NCI-H1436 (cell line): Measurements from ENCODE around the gene MCTS1.
A peak's percentile ranks its signal among the peaks of the same experiment; 100 is the strongest.
"Not testable (repeated sequence)": the region's sequence is repeated elsewhere in the genome, so short reads cannot be mapped to it uniquely, and the experiment has no call there.

Source experiments
- DNase-seq: peaks from one replicate; lab custom pipeline; 2025; lab: John Stamatoyannopoulos, UW

Gene MCTS1, protein sequence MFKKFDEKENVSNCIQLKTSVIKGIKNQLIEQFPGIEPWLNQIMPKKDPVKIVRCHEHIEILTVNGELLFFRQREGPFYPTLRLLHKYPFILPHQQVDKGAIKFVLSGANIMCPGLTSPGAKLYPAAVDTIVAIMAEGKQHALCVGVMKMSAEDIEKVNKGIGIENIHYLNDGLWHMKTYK

GRCh38 chrX:120603707-120604360, at the start of gene MCTS1:
Gene MCTS1 (plus strand): TSS chrX:120604101. CDS start chrX:120604237, 136 bp downstream.
- peak; percentile 96 for DNase-seq

DNA sequence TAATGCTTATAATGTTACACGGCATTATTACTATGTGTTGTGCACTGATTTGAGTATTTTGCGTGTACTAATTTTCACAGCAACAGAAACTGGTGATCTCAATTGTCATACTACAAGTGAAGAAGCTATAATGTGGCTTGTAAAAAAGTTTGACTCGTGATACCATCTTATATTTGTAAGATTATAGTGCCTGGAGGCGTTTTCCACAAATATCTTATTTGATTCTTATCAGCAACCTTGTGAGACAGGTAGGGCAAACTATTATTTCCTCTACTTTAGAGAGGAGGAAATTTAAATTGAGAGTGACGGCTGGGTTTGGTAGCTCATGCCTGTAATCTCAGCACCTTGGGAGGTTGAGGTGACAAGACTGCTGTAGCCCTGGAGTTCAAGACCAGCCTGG, 47.6 kb upstream of the MCTS1 start:
- no peak for DNase-seq

GRCh38 chrX:120559804-120560203, 44.1 kb upstream of the MCTS1 start:
- DNase-seq = peak; percentile 1

- no peak for DNase-seq
Observed at GRCh38 chrX:120560405-120560841, 43.5 kb upstream of the MCTS1 start.

GRCh38 chrX:120560842-120561633, 42.9 kb upstream of the MCTS1 start, which contains the start of gene CUL4B:
Gene CUL4B (minus strand): TSS chrX:120560962. CDS start chrX:120560638, 324 bp downstream.
- peak; percentile 96 for DNase-seq

- no peak for DNase-seq
Observed at GRCh38 chrX:120561634-120562568, 42.0 kb upstream of the MCTS1 start.

GRCh38 chrX:120562569-120562926, 41.4 kb upstream of the MCTS1 start:
- no peak for DNase-seq

GRCh38 chrX:120564925-120565324, 39.0 kb upstream of the MCTS1 start:
- DNase-seq = no peak

- no peak for DNase-seq
Observed at GRCh38 chrX:120566817-120567216, 37.1 kb upstream of the MCTS1 start.

DNA sequence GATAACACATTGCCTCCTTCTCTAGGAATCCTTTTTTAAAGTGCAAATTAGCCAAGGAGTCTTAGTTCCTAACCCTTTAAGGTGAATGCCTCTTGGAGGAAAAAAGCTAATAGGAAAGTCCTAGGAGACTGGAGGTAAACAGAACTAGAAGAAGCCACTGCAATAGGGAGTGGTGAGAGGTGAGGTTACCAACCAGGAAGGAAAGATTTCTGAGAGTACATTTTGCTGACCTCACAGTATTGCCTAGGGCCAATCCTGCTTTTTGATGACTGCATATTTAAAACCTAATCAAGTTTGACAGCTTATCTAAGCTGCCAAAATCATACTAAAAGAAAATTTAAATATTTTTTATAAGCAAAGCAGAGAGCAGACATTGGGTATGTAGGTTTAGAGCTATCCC, 35.9 kb upstream of the MCTS1 start:
- no peak for DNase-seq

DNA sequence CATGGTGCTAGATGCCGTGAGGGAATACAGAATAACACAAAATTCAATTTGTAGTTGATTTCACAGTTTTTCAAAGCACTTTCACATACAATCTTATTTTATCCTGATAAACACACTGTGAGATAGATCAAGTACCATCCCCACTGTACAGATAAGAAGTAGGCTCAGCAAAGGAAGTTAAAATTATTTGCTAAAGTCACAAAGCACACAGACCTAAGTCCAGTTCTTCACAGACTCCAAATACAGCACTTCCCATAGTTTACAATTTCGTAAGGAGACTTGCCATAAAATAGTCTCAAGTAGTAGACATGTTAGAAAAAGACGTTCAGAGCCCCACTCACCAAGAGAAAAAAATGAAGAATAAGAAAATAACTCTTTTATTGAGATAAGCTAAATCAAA, 35.3 kb upstream of the MCTS1 start:
- DNase-seq = no peak

- no peak for DNase-seq
Observed at GRCh38 chrX:120570011-120570600, 33.8 kb upstream of the MCTS1 start.

DNA sequence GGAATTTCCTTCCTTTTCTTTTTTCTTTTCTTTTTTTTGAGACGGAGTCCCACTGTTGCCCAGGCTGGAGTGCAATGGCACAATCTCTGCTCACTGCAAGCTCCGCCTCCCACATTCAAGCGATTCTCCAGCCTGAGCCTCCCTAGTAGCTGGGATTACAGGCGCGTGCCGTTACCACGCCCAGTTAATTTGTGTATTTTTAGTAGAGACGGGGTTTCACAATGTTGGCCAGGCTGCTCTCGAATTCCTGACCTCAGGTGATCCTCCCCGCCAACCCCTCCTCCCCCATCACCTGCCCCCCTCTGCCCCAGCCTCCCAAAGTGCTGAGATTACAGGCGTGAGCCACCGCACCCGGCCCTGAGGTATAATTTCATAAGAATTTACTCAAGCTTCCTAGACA, 30.1 kb upstream of the MCTS1 start:
- not testable (repeated sequence) for DNase-seq

DNA sequence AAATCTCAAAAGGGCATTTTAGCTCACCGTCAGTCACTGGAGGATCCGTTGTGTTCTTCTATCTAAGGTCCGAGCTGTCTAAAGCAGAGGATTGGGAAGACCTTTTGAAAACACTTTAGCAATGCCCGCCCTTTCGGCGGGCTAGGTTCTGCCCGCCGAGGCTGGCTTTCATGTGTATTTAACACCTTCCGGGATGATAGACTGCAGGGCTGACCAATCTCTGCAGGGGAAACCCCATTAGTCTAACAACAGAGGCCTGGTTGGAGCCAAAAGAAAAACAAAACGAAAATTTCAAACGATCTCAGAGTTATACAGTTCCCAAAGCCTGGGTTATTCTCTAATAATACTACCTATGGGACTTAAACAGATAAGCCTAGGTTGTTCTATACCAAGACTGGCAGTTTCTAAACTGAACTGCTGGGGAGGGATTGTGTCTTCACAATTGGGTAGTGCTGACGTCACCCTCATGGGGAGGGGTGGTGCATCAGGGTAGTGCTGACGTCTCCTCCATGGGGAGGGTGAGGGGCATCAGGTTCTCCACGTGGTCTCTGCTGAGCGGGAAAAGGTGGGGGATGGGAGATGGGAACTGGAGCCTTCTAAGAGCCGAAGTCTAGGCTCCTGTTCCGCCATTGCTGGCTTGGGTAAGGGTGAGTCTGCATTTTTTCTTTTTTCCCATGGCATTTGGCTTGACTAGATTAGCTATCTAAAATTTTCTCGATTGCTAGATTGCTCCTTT, 28.4 kb upstream of the MCTS1 start:
- no peak for DNase-seq

GRCh38 chrX:120585702-120586101, 18.2 kb upstream of the MCTS1 start:
- DNase-seq = no peak

- peak; percentile 48 for DNase-seq
Observed at GRCh38 chrX:120604361-120604782, 471 bp downstream of the MCTS1 start.

GRCh38 chrX:120612086-120612485, 8.2 kb downstream of the MCTS1 start:
- DNase-seq = no peak

DNA sequence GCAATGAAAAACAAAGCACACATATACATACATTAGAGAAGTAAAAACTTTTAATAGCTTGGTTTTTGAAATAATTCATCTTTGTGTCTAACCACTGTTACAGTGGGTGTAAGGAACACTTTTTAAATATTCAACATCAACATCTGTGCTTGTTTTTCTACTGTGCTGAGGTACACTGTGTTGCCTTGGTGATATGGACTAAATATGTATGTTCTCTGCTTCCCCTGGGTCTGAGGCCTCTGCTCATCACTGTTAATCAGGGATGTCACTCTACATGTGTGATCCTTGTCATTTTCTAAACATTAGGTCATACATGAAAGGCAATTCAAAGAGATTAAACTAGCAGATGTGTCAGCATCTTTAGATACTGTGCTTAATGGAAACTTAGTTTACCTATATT, 10.9 kb downstream of the MCTS1 start:
- no peak for DNase-seq

DNA sequence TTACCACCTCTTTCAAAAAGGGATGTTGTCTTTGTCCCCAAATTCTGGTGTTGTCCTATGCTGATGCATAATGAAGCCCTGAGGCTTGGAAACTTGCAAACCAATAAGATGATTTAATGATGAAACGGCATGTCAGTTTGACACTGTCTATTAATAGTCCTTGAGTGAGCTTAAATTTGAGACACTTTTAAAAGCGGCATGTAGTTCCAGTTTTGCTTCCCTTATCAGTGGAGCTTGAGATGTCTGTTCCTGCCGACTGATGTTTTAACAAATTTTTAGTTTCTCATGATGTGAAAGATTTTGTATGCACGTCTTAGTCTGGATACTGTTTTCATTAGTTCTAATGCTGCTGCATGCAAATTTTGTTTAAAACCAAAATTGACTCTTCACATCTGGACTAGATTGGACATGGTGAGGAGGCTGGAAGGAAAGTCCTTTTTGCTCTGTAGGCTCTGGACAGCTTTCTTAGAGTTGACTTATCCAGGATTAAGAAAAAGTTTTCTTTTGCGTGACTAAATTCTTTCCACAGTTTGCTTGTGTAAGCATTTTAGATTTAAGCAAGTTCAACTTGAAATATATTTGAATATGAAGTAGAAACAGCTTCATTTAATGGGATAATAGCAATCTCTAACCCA, 14.2 kb downstream of the MCTS1 start:
- no peak for DNase-seq

DNA sequence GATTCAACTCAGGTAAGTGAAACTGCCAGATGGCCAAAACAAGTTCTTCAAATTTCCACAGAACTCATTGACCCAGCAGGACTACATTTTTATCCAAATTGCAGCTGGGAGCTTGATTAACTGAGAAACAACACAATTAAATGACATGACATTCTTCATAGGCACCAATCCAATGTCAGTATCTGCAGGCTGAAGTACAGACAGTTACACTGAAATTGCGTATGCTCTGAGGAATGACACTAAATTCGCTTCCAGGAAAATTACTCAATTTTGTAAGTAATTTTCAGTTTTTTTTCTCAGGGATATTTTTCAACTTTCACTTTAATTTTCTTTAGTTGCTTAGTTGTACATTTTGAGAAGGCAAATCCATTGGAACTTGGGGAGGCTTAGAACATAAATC, 21.5 kb downstream of the MCTS1 start:
- no peak for DNase-seq
